ENCODE data around the gene PDGFB. TPM values are rescaled to one million over a fixed set of nuclear protein-coding genes. Genes with fewer than 3 reads are reported as not detected.

Gene PDGFB
- total RNA-seq, 3 donors from 2014 or later (not counting 1 experiment from before 2014, with no cell fraction given), result 0.28 to 1.2 (median 0.31) TPM

DNA sequence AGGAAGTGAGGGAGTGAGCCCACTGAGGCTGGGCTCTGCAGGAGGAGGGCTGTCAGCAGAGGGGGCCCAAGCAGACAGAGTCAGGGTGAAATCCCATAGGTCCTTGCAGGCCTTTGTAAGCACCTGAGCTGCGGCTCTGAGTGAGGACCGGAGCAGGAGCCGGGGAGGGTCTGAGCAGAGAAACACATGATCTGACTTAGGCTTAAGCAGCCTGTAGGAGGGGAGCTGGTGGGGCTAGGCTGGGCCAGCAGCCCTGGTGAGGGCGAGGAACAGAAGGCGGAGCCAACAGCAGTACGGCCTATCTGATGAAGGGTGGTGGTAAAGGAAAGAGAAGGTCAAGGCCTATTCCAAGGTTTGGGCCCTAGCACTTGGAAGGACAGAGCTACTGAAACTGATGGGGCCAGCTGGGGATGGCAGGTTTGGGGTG, 65.4 kb downstream of the PDGFB start:
- Mint-ChIP-seq H3K9me3 (no peaks in the 10 kb centered on the region), H3K27me3 (ENCODE audit: low read depth in 2 of 2) (peaks cover 0 to 3% of the 10 kb centered on the region in 2 donors), H3K4me1 (peaks cover 44 to 62% of the 10 kb centered on the region in 2 donors), H3K36me3 (no peaks in the 10 kb centered on the region), H3K4me3 (no peak overlapping the region), H3K27ac (peak overlapping the region in 1 of 2 donors; percentile 98)
- H3K4me3 ChIP-seq (ENCODE audit: low read length), result no peak overlapping the region
- peaks cover 45% of the 10 kb centered on the region for H3K4me1 ChIP-seq (ENCODE audit: control insufficient read depth, insufficient read depth, low read length)
- 98% methylated on average over 6 of the region's 6 CpGs for WGBS (ENCODE audit: insufficient coverage)
- H3K27me3 ChIP-seq (ENCODE audit: control insufficient read depth, insufficient read depth, low read length), result no peaks in the 10 kb centered on the region
- H3K36me3 ChIP-seq (ENCODE audit: control insufficient read depth, insufficient read depth, low read length), result no peaks in the 10 kb centered on the region
- peaks cover 5% of the 10 kb centered on the region for H3K9me3 ChIP-seq (ENCODE audit: control insufficient read depth, insufficient read depth, low read length)
- DNase-seq (no peak), ATAC-seq (no peak)
- H3K27ac ChIP-seq (ENCODE audit: low read length), result no peak overlapping the region
- TF ChIP-seq, protein P1, sequence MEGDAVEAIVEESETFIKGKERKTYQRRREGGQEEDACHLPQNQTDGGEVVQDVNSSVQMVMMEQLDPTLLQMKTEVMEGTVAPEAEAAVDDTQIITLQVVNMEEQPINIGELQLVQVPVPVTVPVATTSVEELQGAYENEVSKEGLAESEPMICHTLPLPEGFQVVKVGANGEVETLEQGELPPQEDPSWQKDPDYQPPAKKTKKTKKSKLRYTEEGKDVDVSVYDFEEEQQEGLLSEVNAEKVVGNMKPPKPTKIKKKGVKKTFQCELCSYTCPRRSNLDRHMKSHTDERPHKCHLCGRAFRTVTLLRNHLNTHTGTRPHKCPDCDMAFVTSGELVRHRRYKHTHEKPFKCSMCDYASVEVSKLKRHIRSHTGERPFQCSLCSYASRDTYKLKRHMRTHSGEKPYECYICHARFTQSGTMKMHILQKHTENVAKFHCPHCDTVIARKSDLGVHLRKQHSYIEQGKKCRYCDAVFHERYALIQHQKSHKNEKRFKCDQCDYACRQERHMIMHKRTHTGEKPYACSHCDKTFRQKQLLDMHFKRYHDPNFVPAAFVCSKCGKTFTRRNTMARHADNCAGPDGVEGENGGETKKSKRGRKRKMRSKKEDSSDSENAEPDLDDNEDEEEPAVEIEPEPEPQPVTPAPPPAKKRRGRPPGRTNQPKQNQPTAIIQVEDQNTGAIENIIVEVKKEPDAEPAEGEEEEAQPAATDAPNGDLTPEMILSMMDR (IDR thresholded peaks at IDR 0.05), result no peak
- intact Hi-C loops (cut with micrococcal nuclease), result loop anchor here (10.0 kb wide), 1 partner anchor 865 kb away; no protein-coding TSS in a partner anchor

DNA sequence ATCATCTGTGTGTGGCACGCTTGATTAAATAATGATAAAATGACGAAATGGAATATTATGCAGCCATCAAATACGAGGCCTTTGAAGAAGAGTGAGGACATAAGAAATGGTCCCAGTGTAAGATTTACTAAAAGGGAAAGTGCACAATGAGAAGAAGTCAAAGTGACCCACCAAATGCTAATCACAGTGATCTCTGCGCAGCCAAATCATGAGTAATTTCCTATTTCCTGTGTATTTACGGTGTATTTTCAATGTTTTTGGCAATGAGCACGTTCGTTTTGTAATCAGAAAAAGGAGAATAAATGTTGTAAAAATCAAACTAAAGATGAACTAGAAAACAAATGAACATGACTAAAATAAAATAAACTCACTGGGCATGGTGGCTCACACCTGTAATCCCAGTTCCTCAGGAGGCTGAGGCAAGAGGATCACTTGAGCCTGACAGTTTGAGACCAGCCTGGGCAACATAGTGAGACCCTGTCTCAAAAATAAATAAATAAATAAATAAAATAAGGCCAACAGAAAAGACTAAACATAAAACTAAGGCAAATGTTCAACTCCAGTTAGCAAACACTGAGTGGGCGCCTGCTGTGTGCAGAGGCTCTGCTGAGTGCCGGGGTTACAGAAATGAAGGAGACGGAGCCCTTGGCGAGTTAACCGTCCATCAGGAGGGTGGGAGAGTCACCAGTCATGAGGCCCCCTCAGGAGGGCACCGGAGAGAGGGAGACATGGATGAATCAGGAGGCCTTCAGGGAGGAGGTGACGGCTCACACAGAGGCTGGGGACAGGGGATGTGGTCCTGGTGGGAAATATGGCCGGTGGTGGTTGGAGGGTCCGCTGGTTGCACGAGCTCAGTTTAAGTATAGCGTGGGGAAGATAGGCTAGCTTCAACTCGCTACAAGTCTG, 66.3 kb downstream of the PDGFB start:
- H3K27ac ChIP-seq (ENCODE audit: low read length), result no peak overlapping the region
- peaks cover 0 to 3% of the 10 kb centered on the region in 2 donors for H3K27me3 Mint-ChIP-seq (ENCODE audit: low read depth in 2 of 2)
- no peak for DNase-seq
- no peaks in the 10 kb centered on the region for H3K36me3 Mint-ChIP-seq
- H3K9me3 ChIP-seq (ENCODE audit: control insufficient read depth, insufficient read depth, low read length), result peaks cover 5% of the 10 kb centered on the region
- H3K4me1 ChIP-seq (ENCODE audit: control insufficient read depth, insufficient read depth, low read length), result peaks cover 55% of the 10 kb centered on the region
- no peak for ATAC-seq
- H3K9me3 Mint-ChIP-seq, result no peaks in the 10 kb centered on the region
- TF ChIP-seq, protein P1 (IDR thresholded peaks at IDR 0.05), result no peak
- WGBS (ENCODE audit: insufficient coverage), result 90% methylated on average over 16 of the region's 19 CpGs
- no peaks in the 10 kb centered on the region for H3K36me3 ChIP-seq (ENCODE audit: control insufficient read depth, insufficient read depth, low read length)
- no peak overlapping the region for H3K4me3 ChIP-seq (ENCODE audit: low read length)
- peaks cover 54 to 72% of the 10 kb centered on the region in 2 donors for H3K4me1 Mint-ChIP-seq
- intact Hi-C loops (cut with micrococcal nuclease), result loop anchor here (10.0 kb wide), 1 partner anchor 866 kb away; no protein-coding TSS in a partner anchor
- H3K4me3 Mint-ChIP-seq, result peak overlapping the region; percentile 57
- peak overlapping the region; percentile 75 to 98 for H3K27ac Mint-ChIP-seq
- H3K27me3 ChIP-seq (ENCODE audit: control insufficient read depth, insufficient read depth, low read length), result no peaks in the 10 kb centered on the region

DNA sequence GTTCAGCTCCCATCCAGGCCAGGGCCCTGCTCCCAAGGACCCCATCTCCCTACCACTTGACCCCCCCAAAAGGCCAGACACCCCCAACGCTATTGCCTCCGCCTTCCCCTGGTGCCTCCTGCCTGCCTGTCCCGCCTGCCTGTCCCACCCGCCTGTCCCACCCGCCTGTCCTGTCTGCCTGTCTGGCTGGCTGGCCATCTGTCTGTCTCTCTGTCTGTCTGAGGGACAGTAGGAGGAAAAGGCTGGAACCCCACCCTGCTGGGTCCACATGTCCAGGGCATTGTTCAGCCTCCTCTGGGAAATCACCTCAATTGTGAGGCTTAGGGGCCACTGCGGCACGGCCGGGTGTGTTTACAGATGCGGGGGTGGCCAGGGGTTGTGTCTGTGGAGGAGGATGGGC, 67.0 kb downstream of the PDGFB start:
- intact Hi-C loops (cut with micrococcal nuclease), result loop anchor here (10.0 kb wide), 1 partner anchor 867 kb away; no protein-coding TSS in a partner anchor
- 96% methylated on average over 9 of the region's 9 CpGs for WGBS (ENCODE audit: insufficient coverage)
- H3K4me3 ChIP-seq (ENCODE audit: low read length), result no peak overlapping the region
- no peak for DNase-seq
- no peak overlapping the region for H3K27ac ChIP-seq (ENCODE audit: low read length)
- peak overlapping the region; percentile 57 for H3K4me3 Mint-ChIP-seq
- no peak for ATAC-seq
- peaks cover 61% of the 10 kb centered on the region for H3K4me1 ChIP-seq (ENCODE audit: control insufficient read depth, insufficient read depth, low read length)
- peaks cover 58 to 78% of the 10 kb centered on the region in 2 donors for H3K4me1 Mint-ChIP-seq
- H3K27ac Mint-ChIP-seq, result peak overlapping the region; percentile 75 to 98
- H3K36me3 ChIP-seq (ENCODE audit: control insufficient read depth, insufficient read depth, low read length), result no peaks in the 10 kb centered on the region
- TF ChIP-seq, protein P1 (IDR thresholded peaks at IDR 0.05), result no peak
- H3K9me3 Mint-ChIP-seq, result no peaks in the 10 kb centered on the region
- peaks cover 0 to 3% of the 10 kb centered on the region in 2 donors for H3K27me3 Mint-ChIP-seq (ENCODE audit: low read depth in 2 of 2)
- no peaks in the 10 kb centered on the region for H3K36me3 Mint-ChIP-seq
- peaks cover 5% of the 10 kb centered on the region for H3K9me3 ChIP-seq (ENCODE audit: control insufficient read depth, insufficient read depth, low read length)
- no peaks in the 10 kb centered on the region for H3K27me3 ChIP-seq (ENCODE audit: control insufficient read depth, insufficient read depth, low read length)
